Bronchial epithelial cell (primary cell): ENCODE data around the gene FARS2. TPM values are rescaled to one million over a fixed set of nuclear protein-coding genes. Genes with fewer than 3 reads are reported as not detected.

Experiments used
- DNase-seq: peaks from one replicate; pipeline ENCODE4 v3.0.0-alpha.2; 2010; ENCODE audit warnings: low read depth
- FAIRE-seq: peaks from 2 replicates; lab custom pipeline; 2011; peaks lifted over from hg19 to GRCh38; lab: Jason Lieb, UNC
- H3K27me3 ChIP-seq: 2 replicates; pipeline ENCODE4 v1.5.1; 2011; ENCODE audit warnings: low read length; ENCODE audit not compliant: control insufficient read depth, insufficient read depth
- H3K36me3 ChIP-seq: 2 replicates; pipeline ENCODE4 v1.5.1; 2011; ENCODE audit warnings: low read length; ENCODE audit not compliant: control insufficient read depth, insufficient read depth
- H3K4me3 ChIP-seq: 2 replicates; pipeline ENCODE4 v1.5.1; 2011; ENCODE audit warnings: mild to moderate bottlenecking, low read depth, low read length, control low read depth
- total RNA-seq: library from RNA; depleted of rRNA; stranded (reverse); fragments of >200 nt; gene quantifications from 2 replicates; pipeline ENCODE4 v1.2.1, GENCODE V29; 2014
- TF ChIP-seq, protein P1 (sequence below): IDR thresholded peaks from 2 replicates; pipeline ENCODE4 v1.5.1; 2011; ENCODE audit warnings: mild to moderate bottlenecking, moderate library complexity, low read length, control low read depth, inconsistent platforms; ENCODE audit not compliant: insufficient read depth, severe bottlenecking

Gene FARS2
- total RNA-seq, 1 donor from 2014 or later, result 27.4 TPM

GRCh38 chr6:5712349-5713215, 451.3 kb downstream of the FARS2 start:
- TF ChIP-seq, protein P1, sequence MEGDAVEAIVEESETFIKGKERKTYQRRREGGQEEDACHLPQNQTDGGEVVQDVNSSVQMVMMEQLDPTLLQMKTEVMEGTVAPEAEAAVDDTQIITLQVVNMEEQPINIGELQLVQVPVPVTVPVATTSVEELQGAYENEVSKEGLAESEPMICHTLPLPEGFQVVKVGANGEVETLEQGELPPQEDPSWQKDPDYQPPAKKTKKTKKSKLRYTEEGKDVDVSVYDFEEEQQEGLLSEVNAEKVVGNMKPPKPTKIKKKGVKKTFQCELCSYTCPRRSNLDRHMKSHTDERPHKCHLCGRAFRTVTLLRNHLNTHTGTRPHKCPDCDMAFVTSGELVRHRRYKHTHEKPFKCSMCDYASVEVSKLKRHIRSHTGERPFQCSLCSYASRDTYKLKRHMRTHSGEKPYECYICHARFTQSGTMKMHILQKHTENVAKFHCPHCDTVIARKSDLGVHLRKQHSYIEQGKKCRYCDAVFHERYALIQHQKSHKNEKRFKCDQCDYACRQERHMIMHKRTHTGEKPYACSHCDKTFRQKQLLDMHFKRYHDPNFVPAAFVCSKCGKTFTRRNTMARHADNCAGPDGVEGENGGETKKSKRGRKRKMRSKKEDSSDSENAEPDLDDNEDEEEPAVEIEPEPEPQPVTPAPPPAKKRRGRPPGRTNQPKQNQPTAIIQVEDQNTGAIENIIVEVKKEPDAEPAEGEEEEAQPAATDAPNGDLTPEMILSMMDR, result no peak
- Histone ChIP-seq H3K27me3 (no peaks in the 10 kb centered on the region), H3K36me3 (no peaks in the 10 kb centered on the region), H3K4me3 (no peak overlapping the region)
- FAIRE-seq (peak; percentile 13), DNase-seq (no peak)

DNA sequence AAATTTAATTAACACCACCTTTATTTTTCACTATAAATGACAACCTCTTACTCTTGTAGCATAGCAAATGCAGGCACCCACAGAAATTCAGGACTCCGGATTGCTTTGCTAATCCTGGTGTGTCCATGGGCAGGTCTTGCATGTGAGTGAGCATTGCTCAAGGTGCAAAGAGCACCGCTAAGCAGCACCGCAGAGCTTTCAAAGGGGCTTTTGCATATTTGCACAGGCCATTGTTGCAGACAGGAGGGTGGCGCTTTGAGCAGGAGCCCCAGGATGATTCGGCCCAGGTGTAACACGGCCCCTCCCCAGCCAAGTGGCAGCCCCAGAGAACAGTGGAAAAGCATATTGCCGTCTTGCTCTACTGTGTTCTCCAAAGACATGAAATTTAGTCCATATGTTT, 452.2 kb downstream of the FARS2 start:
- H3K27me3 ChIP-seq, result no peaks in the 10 kb centered on the region
- no peak for FAIRE-seq

DNA sequence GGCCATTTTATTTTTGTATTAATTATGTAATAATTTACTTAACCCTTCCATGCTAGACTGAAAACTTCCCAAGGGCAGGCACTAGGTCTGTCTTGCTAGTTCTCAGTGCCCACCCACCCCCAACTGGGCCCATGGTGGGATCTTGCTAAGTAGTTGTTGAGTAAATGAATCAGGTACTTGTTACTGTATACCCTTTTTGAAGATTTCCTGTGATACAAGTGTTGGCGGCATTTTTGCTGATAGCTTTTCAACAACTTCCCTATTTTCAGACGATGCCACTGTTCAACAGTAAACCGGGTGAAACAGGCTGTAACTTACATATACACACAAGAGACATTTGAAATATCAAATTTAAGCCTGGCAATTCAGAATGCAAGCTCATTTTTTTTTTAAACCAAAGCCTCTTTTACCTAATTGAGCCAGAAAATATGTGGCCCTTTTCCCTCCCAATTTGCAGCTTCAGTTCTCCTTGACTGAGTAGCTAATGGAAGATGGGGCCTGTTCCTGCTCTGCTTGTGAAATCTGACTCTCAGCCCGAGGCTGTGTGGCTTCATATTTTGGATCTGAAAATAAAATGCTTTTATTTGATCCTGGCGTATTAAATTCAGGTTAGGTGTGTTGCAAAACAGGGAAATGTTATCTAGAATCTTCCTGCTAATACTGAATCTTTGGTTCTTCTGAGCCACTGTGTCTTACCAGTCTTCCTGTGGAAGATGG, 457.1 kb downstream of the FARS2 start:
- DNase-seq (no peak), FAIRE-seq (no peak)
- Histone ChIP-seq H3K27me3 (no peaks in the 10 kb centered on the region), H3K4me3 (no peak overlapping the region), H3K36me3 (no peaks in the 10 kb centered on the region)
- TF ChIP-seq, protein P1, result no peak

More for the DNA sequence above, 452.2 kb downstream of the FARS2 start:
- no peak for DNase-seq
- Histone ChIP-seq H3K4me3 (no peak overlapping the region), H3K36me3 (no peaks in the 10 kb centered on the region)
- TF ChIP-seq, protein P1, result no peak

GRCh38 chr6:5723841-5724691, 462.8 kb downstream of the FARS2 start:
- DNase-seq (no peak), FAIRE-seq (no peak)
- TF ChIP-seq, protein P1, result no peak
- no peaks in the 10 kb centered on the region for H3K36me3 ChIP-seq
- H3K4me3 ChIP-seq, result no peak overlapping the region
- no peaks in the 10 kb centered on the region for H3K27me3 ChIP-seq

DNA sequence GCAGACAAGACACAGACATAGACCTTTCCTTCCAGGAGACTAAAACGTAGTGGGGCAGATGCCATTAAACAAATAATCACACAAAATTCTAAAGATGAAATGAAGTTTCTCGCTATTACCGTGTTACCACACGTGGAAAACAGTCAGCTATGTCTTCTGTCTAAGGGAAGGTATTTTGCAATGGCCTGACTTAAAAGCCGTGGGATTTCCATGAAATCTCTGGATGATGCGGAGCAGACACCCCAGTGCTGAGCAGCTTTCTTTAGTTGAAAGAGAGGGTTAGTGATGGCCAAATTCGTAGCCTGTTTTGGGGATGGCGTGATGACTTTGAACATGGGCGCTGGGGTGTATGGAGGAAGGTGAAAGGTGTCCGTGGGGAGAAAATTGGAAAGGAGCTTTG, 463.6 kb downstream of the FARS2 start:
- Histone ChIP-seq H3K27me3 (no peaks in the 10 kb centered on the region), H3K36me3 (no peaks in the 10 kb centered on the region), H3K4me3 (no peak overlapping the region)
- FAIRE-seq, result no peak
- no peak for DNase-seq
- TF ChIP-seq, protein P1, result no peak
